Mononuclear cell (primary cell): ENCODE measurements around the gene KIF21A. TPM values are rescaled to one million over a fixed set of nuclear protein-coding genes. Genes with fewer than 3 reads are reported as not detected.

Source experiments
- H3K27me3 ChIP-seq: 2 replicates; pipeline ENCODE4 v1.6.0; 2011; ENCODE audit warnings: low read length, control low read depth; ENCODE audit not compliant: insufficient read depth
- H3K4me1 ChIP-seq: 2 replicates; pipeline ENCODE4 v1.5.1; 2011; ENCODE audit warnings: mild to moderate bottlenecking, low read length, control low read depth; ENCODE audit not compliant: insufficient read depth
- H3K4me3 ChIP-seq: 2 replicates; pipeline ENCODE4 v1.5.1; 2011; ENCODE audit warnings: mild to moderate bottlenecking, low read length, moderate library complexity
- H3K9me3 ChIP-seq: 2 replicates; pipeline ENCODE4 v1.5.1; 2011; ENCODE audit warnings: low read depth, mild to moderate bottlenecking, control low read depth, low read length
- total RNA-seq: library from RNA; depleted of rRNA; stranded (reverse); fragments of >200 nt; gene quantifications from one replicate; pipeline ENCODE4 v1.2.3, GENCODE V29; 2012

The KIF21A gene
- total RNA-seq, 1 donor = 9.6 TPM

DNA sequence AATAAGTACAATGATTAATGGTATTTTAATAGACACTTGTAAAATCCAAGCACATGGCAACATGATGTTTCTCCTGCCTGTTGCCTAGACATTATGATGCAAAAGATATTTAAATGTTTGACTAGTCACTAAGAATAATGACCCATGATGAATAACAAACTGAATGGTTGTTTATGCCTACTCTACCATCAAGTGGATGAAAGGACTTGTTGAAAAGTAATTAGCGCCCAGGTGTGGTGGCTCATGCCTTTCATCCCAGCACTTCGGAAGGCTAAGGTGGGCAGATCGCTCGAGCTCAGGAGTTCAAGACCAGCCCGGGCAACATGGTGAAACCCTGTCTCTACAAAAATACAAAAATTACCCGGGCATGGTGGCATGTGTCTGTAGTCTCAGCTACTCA, 30.7 kb downstream of the KIF21A start:
- Histone ChIP-seq H3K27me3 (no peaks in the 10 kb centered on the region), H3K4me1 (no peaks in the 10 kb centered on the region), H3K4me3 (no peak overlapping the region), H3K9me3 (no peaks in the 10 kb centered on the region)

DNA sequence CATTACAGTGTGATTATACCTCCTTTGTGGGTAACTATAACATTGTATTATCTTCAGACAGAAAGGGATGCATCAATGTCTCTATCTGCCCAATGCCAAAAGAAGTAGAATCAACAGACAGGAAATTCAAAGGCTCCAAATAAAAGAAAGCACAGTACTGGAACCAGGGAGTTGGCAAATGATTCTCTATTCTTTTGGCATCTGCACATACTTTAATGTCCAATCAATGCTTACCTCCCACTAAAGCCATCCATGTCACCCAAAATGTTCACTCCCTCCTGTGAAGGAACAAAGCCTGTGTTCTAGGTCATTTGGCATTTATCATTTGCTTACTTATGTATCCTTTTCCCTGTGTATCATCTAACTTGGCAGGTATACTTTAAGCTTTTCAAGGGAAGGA, 36.7 kb downstream of the KIF21A start:
- Histone ChIP-seq H3K9me3 (no peaks in the 10 kb centered on the region), H3K4me1 (no peaks in the 10 kb centered on the region), H3K4me3 (no peak overlapping the region), H3K27me3 (no peaks in the 10 kb centered on the region)

GRCh38 chr12:39405580-39405979, 37.3 kb downstream of the KIF21A start:
- no peaks in the 10 kb centered on the region for H3K4me1 ChIP-seq
- no peaks in the 10 kb centered on the region for H3K27me3 ChIP-seq
- H3K9me3 ChIP-seq = no peaks in the 10 kb centered on the region
- no peak overlapping the region for H3K4me3 ChIP-seq

DNA sequence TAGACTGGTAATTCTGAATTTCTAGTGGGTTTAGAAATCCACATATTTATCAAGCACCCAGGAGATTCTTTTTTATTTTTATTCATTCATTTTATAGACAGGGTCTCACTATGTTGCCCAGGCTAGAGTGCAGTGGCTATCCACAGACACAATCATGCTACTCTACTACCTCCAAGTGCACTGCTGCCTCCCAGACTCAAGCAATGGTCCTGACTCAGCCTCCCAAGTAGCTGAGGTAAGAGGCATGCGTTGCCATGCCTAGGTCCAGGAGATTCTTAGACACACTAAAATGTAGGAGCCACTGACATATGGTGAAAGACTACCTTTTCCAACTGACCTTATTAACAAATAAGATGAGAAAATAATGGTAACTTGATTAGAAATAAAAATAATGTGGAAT, 38.9 kb downstream of the KIF21A start:
- no peak overlapping the region for H3K4me3 ChIP-seq
- H3K9me3 ChIP-seq = no peaks in the 10 kb centered on the region
- no peaks in the 10 kb centered on the region for H3K27me3 ChIP-seq
- H3K4me1 ChIP-seq = no peaks in the 10 kb centered on the region

DNA sequence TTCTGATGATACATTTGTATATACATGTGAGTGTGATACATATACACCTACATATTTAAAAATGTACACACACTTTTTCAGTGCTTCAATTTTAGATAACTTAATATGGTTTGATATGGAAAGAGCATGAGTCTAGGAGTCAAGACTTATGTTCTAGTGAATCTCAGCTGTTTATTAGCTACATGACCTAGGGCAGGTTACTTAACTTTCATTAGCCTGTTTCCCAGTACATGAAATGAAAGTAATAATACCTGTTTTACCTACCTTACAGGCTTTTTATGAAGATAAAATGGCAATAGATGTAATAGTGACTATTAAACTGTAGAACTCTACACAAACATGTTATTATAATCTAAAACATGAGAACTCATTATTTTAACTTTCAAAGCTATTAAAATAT, 39.5 kb downstream of the KIF21A start:
- Histone ChIP-seq H3K4me3 (no peak overlapping the region), H3K4me1 (no peaks in the 10 kb centered on the region), H3K27me3 (no peaks in the 10 kb centered on the region)

GRCh38 chr12:39402922-39403321, 40.0 kb downstream of the KIF21A start:
- no peak overlapping the region for H3K4me3 ChIP-seq
- H3K9me3 ChIP-seq = no peaks in the 10 kb centered on the region
- H3K27me3 ChIP-seq = no peaks in the 10 kb centered on the region
- H3K4me1 ChIP-seq = no peaks in the 10 kb centered on the region

More for the DNA sequence above, 39.5 kb downstream of the KIF21A start:
- H3K9me3 ChIP-seq = no peaks in the 10 kb centered on the region

- H3K9me3 ChIP-seq = no peaks in the 10 kb centered on the region
- H3K4me1 ChIP-seq = no peaks in the 10 kb centered on the region
- no peaks in the 10 kb centered on the region for H3K27me3 ChIP-seq
- H3K4me3 ChIP-seq = no peak overlapping the region
Measured at GRCh38 chr12:39401459-39401858, 41.5 kb downstream of the KIF21A start.

DNA sequence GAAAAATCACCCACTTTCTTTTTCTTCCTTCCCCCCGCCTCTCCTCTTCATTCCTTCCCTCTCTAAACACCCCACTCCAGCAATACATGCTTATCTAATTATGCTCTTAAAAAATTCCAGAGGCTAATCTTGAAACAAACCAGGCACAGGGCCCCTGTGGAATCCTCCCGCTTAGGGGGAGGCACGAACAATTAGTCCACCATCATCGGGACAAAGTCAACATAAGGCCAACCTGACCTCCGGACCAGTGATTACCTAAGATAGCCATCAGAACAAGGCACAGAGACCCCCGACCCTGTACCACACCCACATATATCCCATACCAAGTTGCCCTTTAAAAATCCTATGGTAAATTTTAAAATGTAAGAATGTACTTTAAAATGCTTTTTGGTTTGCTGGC, 47.1 kb downstream of the KIF21A start:
- Histone ChIP-seq H3K9me3 (no peaks in the 10 kb centered on the region), H3K4me1 (no peaks in the 10 kb centered on the region), H3K27me3 (no peaks in the 10 kb centered on the region), H3K4me3 (no peak overlapping the region)

DNA sequence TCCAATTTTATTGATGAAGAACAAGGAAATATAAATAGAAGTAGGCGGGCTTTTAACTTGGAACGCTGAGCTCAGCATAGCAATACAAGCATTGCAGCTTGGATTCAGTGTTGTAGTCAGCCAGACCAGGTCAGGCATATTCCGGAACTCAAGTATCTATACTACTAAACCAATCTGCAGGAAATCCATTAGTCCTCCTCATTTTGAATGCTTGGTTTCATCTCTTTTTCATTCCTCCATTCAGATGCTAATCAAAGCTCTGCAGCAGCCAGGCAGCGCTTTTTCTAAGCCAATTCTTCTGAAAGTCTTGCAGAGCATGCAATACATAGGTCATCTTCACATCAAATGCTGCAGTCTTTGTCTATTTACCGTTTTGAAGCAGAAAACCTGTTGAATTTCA, 49.0 kb downstream of the KIF21A start:
- H3K4me1 ChIP-seq = no peaks in the 10 kb centered on the region
- H3K27me3 ChIP-seq = no peaks in the 10 kb centered on the region
- H3K4me3 ChIP-seq = no peak overlapping the region
- H3K9me3 ChIP-seq = no peaks in the 10 kb centered on the region

GRCh38 chr12:39393179-39393578, 49.7 kb downstream of the KIF21A start:
- no peaks in the 10 kb centered on the region for H3K9me3 ChIP-seq

DNA sequence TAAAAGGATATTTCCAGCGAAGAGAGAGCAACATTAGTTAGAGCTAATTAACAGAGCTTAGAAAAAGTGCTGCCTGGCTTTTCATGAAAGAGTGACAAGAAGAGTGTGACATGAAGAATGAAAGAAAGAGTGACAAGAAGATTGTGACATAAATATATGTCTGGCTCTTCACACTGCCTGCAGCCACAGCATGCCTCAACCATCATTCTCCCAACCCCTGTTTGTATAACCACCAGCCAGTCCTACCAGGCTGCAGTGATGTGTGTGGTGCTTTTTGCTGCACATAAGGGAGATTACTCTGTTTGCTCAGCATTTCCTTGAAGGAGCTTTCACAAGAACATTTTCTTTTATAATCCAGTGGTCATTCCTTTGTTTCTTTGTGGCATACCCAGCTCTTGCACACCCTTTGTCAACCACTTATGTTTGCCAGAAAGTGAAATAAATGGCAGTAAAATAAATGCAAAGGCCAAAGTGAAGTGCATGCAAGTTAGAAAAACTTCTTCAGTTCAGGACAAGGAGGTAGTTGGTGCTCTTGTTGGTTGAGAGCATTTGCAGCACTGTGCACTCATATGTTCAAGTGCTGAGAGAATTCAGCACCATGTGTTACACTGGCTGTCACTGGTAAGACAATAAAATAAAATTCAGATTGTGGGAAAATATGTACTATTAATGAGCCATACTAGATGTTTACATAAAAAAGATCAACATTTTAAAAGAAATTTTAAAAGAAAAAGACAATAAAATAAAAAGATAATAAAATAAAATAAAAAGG, 50.6 kb downstream of the KIF21A start:
- Histone ChIP-seq H3K4me3 (no peak overlapping the region), H3K27me3 (no peaks in the 10 kb centered on the region), H3K4me1 (no peaks in the 10 kb centered on the region), H3K9me3 (no peaks in the 10 kb centered on the region)

More at GRCh38 chr12:39393179-39393578, 49.7 kb downstream of the KIF21A start:
- no peaks in the 10 kb centered on the region for H3K27me3 ChIP-seq
- no peak overlapping the region for H3K4me3 ChIP-seq
- no peaks in the 10 kb centered on the region for H3K4me1 ChIP-seq

DNA sequence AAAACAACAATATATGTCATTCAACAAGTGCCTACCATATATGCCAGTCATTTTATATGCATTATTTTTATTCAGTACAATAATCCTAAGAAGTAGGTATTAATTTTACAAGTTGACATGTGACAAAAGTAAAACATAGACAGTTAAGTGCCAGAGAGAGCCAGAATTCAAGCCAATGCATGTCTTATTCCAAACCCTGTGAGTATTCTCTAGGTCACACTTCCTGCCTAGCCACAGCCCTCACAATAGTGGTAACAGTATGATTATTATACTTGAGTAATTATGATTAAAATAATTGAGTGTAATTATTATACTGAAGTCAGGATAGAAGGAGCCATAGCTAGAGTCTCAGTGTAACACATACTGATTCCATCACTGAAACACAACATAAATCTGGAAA, 52.2 kb downstream of the KIF21A start:
- Histone ChIP-seq H3K9me3 (no peaks in the 10 kb centered on the region), H3K4me1 (no peaks in the 10 kb centered on the region), H3K27me3 (no peaks in the 10 kb centered on the region), H3K4me3 (no peak overlapping the region)

GRCh38 chr12:39389399-39390150, 53.3 kb downstream of the KIF21A start:
- no peaks in the 10 kb centered on the region for H3K9me3 ChIP-seq
- no peaks in the 10 kb centered on the region for H3K27me3 ChIP-seq
- no peak overlapping the region for H3K4me3 ChIP-seq
- no peaks in the 10 kb centered on the region for H3K4me1 ChIP-seq

DNA sequence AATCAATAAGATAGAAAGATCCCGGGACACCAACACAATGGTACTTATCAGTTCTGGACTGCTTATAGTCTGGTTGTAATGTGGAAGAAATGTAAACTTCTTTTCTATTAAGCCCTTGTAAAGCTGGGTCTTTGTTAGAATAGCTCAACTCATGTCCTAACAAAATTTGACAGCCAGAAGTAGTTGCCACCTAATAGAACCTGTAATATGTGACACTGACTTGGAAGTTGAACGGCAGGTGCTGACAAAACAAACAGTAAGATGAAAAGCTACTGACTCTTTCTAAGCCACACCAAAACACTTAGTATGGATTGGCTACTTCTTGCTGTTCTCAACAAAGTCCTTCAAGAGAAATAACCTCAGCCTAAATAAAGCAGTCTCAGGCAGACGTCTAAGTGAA, 56.6 kb downstream of the KIF21A start:
- H3K4me1 ChIP-seq = no peaks in the 10 kb centered on the region
- H3K27me3 ChIP-seq = no peaks in the 10 kb centered on the region
- H3K9me3 ChIP-seq = no peaks in the 10 kb centered on the region
- no peak overlapping the region for H3K4me3 ChIP-seq

DNA sequence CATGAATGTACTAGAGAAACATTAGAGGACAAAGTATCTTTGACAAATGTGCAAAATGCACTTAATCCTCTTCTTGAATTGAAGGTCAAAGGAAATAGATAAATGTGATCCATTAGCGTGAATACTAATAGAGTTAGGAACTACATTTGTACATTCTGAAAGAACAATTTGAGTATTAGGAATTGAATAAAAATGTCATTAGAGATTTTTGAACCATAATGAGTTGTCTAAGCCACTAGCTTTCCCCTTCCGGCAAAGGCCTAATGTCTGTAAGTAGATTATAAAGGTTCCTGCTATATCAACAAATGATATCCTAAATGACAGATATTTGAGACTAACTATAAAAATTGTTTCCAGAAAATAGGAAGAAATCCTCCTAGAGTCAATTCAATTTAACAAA, 59.8 kb downstream of the KIF21A start:
- Histone ChIP-seq H3K4me1 (no peaks in the 10 kb centered on the region), H3K9me3 (no peaks in the 10 kb centered on the region), H3K27me3 (no peaks in the 10 kb centered on the region), H3K4me3 (no peak overlapping the region)

DNA sequence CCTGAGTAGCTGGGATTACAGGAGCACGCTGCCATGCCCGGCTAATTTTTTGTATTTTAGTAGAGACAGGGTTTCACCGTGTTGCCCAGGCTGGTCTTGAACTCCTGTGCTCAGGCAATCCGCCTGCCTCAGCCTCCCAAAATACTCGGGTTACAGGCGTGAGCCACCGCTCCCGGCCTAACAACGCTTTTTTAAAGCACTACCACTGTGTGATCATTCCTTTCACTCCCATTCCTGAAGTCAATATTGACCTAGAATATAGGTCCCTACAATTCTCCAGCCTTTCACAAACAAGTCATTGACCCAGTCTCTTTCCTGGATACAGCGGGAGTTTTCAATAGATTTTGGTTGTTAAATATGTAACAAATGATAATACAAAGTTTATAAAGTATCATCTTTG, 62.8 kb downstream of the KIF21A start:
- Histone ChIP-seq H3K9me3 (no peaks in the 10 kb centered on the region), H3K4me1 (no peaks in the 10 kb centered on the region), H3K4me3 (no peak overlapping the region), H3K27me3 (no peaks in the 10 kb centered on the region)
